Measurements from ENCODE around the gene PLPPR1.

PLPPR1 gene

GRCh38 chr9:101158361-101158760 lies 129.8 kb downstream of the PLPPR1 start:
- TF ChIP-seq EZH2phosphoT487 (conservative IDR thresholded peaks at IDR 0.05; ENCODE audit: low read length), result no peak
- no peak for TF ChIP-seq CTCF (IDR thresholded peaks at IDR 0.05; ENCODE audit: insufficient read depth, low read length, poor library complexity, severe bottlenecking)
- Histone ChIP-seq H3F3A (ENCODE audit: insufficient read depth) (no peaks in the 10 kb centered on the region), H3K4me3 (ENCODE audit: insufficient read depth, low read length, poor library complexity, severe bottlenecking) (no peak overlapping the region), H3K9me3 (ENCODE audit: insufficient read depth, low read length) (no peaks in the 10 kb centered on the region), H3K27ac (ENCODE audit: low read depth, low read length) (no peak overlapping the region), H3K27me3 (ENCODE audit: low read length) (no peaks in the 10 kb centered on the region), H3K36me3 (ENCODE audit: low read length) (no peaks in the 10 kb centered on the region), H4K20me1 (ENCODE audit: low read depth, low read length) (no peaks in the 10 kb centered on the region), H3K4me2 (ENCODE audit: low read depth, low read length, poor library complexity, severe bottlenecking) (no peak overlapping the region), H3K9ac (ENCODE audit: low read length) (no peak overlapping the region), H3K9me2 (replicated peaks; ENCODE audit: insufficient read depth, low read length) (no peaks in the 10 kb centered on the region), H3K79me2 (ENCODE audit: insufficient read depth, low read length) (no peaks in the 10 kb centered on the region), H2AFZ (ENCODE audit: low read depth, low read length, severe bottlenecking) (no peak overlapping the region)

- Histone ChIP-seq H3K9ac (ENCODE audit: low read length) (no peak overlapping the region), H3K79me2 (ENCODE audit: insufficient read depth, low read length) (no peaks in the 10 kb centered on the region), H3F3A (ENCODE audit: insufficient read depth) (no peaks in the 10 kb centered on the region), H4K20me1 (ENCODE audit: low read depth, low read length) (no peaks in the 10 kb centered on the region), H3K4me2 (ENCODE audit: low read depth, low read length, poor library complexity, severe bottlenecking) (no peak overlapping the region), H3K36me3 (ENCODE audit: low read length) (no peaks in the 10 kb centered on the region), H3K27ac (ENCODE audit: low read depth, low read length) (no peak overlapping the region), H3K4me3 (ENCODE audit: insufficient read depth, low read length, poor library complexity, severe bottlenecking) (no peak overlapping the region), H2AFZ (ENCODE audit: low read depth, low read length, severe bottlenecking) (no peak overlapping the region), H3K9me3 (ENCODE audit: insufficient read depth, low read length) (no peaks in the 10 kb centered on the region), H3K27me3 (ENCODE audit: low read length) (no peaks in the 10 kb centered on the region), H3K9me2 (replicated peaks; ENCODE audit: insufficient read depth, low read length) (no peaks in the 10 kb centered on the region)
- TF ChIP-seq CTCF (IDR thresholded peaks at IDR 0.05; ENCODE audit: insufficient read depth, low read length, poor library complexity, severe bottlenecking), result no peak
- TF ChIP-seq EZH2phosphoT487 (conservative IDR thresholded peaks at IDR 0.05; ENCODE audit: low read length), result no peak
Measured at GRCh38 chr9:101162231-101162630, 133.7 kb downstream of the PLPPR1 start.

GRCh38 chr9:101165131-101165530 lies 136.6 kb downstream of the PLPPR1 start:
- no peaks in the 10 kb centered on the region for H3F3A ChIP-seq (ENCODE audit: insufficient read depth)
- no peaks in the 10 kb centered on the region for H3K79me2 ChIP-seq (ENCODE audit: insufficient read depth, low read length)
- H3K4me2 ChIP-seq (ENCODE audit: low read depth, low read length, poor library complexity, severe bottlenecking), result no peak overlapping the region
- no peak overlapping the region for H3K27ac ChIP-seq (ENCODE audit: low read depth, low read length)
- no peak overlapping the region for H3K9ac ChIP-seq (ENCODE audit: low read length)
- H3K4me3 ChIP-seq (ENCODE audit: insufficient read depth, low read length, poor library complexity, severe bottlenecking), result no peak overlapping the region
- no peaks in the 10 kb centered on the region for H4K20me1 ChIP-seq (ENCODE audit: low read depth, low read length)
- TF ChIP-seq EZH2phosphoT487 (conservative IDR thresholded peaks at IDR 0.05; ENCODE audit: low read length), result no peak
- TF ChIP-seq CTCF (IDR thresholded peaks at IDR 0.05; ENCODE audit: insufficient read depth, low read length, poor library complexity, severe bottlenecking), result no peak
- H3K9me2 ChIP-seq (replicated peaks; ENCODE audit: insufficient read depth, low read length), result no peaks in the 10 kb centered on the region
- no peaks in the 10 kb centered on the region for H3K27me3 ChIP-seq (ENCODE audit: low read length)
- H3K36me3 ChIP-seq (ENCODE audit: low read length), result no peaks in the 10 kb centered on the region
- no peaks in the 10 kb centered on the region for H3K9me3 ChIP-seq (ENCODE audit: insufficient read depth, low read length)
- no peak overlapping the region for H2AFZ ChIP-seq (ENCODE audit: low read depth, low read length, severe bottlenecking)

All from SU-DHL-6 (cell line).